NCI-H1417 treated with DMSO at 0.1 percent for 48 hours (cell line): ENCODE measurements around the gene RNU6-9.

Experiments used
- DNase-seq: peaks from one replicate; lab custom pipeline; 2025; lab: John Stamatoyannopoulos, UW

The RNU6-9 gene

DNA sequence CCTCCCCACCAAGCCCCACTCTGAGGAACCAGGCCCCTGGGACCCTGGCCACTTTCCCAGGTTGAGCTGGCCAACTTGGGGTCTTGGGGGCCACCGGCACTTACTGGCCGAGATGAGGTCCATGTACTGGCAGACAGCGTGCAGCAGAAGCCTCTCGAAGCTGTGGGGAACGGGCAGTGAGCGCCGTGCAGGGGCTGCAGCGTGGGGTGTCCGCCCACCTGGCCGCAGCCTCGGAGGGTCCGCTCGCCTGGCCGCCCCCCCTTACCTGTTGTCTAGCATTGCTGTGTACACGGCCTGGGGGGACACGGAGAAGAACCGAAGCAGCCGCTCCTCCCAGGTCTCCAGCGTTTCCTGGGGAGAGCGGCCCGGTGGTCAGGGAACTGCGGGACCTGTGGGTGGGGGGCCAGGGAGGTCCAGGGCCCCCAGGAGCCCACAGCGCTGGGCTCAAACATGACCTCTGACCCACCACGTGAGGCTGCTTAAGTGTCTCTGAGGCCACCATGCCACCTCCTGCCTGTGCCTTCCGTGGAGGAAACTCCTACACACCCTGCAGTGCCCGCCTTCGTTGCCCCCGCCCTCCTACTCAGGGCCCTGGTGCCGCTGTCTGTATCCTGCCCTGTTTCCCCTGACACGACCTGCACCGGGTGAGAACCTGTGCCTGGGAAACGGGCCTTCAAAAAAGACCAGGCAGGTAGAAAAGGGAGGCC, 6.2 kb downstream of the RNU6-9 start:
- DNase-seq: no peak

DNA sequence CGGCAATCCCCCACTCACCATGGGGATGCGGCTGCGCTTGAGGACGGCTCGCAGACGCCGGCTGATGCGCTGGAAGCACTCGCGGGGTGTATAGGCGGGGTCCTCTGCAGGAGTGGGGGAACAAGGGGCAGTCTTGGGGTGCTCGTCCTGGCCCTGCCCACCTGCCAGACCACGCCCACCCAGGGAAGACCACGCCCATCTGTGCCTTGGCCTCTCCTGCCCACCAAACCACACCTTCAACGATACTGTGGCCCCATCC, 6.7 kb downstream of the RNU6-9 start:
- no peak for DNase-seq

GRCh38 chr19:900302-901111, 7.2 kb downstream of the RNU6-9 start:
- no peak for DNase-seq

GRCh38 chr19:901216-902092, 8.2 kb downstream of the RNU6-9 start:
- DNase-seq: no peak

DNA sequence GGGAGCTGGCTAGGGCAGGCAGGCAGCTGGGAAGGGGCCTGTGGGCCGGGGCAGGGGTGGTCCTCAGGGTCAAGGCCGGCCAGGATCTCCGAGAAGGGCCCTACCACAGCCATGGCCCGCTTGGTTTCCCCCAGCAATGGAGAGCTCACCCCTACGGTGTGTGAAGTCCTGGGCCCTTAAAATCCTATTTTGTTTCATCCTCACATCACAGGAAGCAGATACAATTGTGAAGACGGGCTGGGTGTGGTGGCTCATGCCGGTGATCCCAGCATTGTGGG, 8.7 kb downstream of the RNU6-9 start:
- DNase-seq: no peak

DNA sequence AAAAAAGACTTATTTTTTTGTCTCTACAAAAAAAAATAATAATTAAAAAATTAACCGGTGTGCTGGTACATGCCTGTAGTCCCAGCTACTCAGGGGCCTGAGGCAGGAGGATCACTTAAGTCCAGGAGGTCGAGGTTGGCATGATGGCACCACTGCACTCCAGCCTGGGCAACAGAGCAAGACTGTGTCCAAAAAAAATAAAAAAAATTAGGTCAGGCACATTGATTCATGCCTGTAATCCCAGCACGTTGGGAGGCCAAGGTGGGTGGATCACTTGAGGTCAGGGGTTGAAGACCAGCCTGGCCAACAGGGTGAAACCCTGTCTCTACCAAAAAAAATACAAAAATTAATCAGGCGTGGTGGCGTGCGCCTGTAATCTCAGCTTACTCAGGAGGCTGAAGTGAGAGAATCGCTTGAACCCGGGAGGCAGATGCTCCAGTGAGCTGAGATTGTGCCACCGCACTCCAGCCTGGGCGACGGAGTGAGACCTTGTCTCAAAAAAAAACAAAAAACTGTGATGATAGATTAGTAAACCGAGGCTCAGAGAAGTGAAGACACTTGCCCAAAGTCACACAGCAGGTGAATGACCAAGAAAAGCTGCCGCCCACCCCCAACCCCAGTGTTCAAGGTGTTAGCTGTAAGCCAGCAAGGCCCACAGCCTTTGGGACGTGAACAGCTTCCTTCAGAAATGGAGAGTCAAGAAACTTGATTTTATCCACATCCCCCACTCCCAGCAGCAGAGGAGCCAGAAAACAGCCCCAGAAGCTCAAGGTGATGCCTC, 9.4 kb downstream of the RNU6-9 start:
- no peak for DNase-seq

- DNase-seq: peak; percentile 69
Measured at GRCh38 chr19:903266-903797, 10.0 kb downstream of the RNU6-9 start.

DNA sequence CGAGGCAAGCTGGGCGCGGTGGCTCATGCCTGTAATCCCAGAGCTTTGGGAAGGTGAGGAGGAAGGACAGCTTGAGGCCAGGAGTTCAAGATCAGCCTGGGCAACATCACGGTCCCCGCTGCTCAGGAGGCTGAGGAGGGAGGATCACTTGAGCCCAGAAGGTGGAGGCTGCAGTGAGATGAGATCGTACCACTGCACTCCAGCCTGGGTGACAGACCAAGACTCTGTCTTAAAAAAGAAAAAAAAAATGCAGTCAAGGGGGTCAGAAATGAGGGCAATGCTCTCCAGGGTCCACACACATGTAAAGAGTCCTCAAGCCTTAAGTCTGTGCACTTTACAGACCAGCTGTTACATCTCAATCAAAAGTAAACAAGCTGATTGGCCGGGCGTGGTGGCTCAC, 11.3 kb downstream of the RNU6-9 start:
- no peak for DNase-seq

GRCh38 chr19:906480-906879, 13.2 kb downstream of the RNU6-9 start:
- no peak for DNase-seq

DNA sequence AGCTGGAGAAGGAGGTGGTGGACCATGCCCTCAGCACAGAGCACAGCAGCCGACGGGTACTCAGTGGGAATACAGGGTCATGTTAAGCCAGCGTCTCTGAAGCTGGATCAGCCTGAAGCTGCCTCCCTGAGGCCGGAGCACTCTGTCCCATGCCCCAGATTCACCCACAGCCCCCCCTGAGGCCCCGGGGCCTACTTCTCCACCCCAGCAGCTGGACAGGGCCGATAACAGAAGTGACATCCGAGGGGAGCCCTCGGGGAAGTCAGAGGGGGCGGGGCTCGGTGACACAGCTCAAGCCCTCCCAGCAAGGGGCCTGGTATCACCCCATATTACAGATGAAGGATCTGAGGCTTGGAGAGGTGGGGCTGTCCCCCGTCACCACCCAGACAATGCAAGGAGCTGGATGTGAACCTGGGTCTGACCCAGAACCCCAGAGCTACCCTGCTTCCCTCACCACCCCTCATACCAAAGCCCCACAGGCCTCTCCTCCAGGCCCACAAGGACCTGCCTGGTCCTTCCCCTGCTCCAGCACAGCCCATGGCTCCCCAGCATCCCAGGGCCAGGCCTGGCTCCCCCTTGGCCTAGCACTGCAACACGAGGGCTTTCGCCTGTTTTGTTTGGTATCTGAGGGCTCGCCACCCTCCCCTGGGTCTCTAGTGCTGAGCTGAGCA, 14.0 kb downstream of the RNU6-9 start:
- DNase-seq: no peak

DNA sequence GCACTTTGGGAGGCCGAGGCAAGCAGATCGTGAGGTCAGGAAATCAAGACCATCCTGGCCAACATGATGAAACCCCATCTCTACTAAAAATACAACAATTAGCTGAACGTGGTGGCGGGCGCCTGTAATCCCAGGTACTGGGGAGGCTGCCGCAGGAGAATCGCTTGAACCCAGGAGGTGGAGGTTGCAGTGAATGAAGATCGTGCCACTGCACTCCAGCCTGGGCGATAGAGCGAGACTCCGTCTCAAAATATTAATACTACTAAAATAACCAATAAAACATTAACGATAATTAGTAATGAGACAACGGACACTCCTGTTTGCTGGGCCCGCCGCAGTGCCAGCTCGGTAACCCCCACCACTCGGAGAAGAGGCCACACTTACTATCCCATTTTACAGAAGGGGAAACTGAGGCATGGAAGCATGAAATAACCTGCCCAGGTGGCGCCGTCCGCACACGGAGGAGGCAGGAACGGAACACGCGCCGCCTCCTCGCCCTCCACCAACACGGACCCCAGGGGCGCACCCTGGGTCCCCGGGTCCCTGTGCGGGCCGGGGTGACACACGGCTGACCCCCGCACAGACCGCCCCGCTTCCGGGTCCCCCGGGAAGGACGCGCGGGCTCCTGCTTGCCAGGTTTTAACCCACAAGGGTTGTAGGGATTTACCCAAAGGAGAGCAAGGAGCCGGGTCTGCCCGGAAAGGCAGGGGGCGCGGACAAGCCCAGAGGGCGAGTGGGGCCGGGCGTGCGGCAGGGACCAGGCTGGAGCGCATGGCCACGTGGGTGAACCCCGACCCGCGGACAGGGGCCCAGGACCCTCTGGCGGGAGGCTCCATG, 18.1 kb downstream of the RNU6-9 start:
- no peak for DNase-seq

GRCh38 chr19:912181-913079, 19.1 kb downstream of the RNU6-9 start:
- DNase-seq: no peak

DNA sequence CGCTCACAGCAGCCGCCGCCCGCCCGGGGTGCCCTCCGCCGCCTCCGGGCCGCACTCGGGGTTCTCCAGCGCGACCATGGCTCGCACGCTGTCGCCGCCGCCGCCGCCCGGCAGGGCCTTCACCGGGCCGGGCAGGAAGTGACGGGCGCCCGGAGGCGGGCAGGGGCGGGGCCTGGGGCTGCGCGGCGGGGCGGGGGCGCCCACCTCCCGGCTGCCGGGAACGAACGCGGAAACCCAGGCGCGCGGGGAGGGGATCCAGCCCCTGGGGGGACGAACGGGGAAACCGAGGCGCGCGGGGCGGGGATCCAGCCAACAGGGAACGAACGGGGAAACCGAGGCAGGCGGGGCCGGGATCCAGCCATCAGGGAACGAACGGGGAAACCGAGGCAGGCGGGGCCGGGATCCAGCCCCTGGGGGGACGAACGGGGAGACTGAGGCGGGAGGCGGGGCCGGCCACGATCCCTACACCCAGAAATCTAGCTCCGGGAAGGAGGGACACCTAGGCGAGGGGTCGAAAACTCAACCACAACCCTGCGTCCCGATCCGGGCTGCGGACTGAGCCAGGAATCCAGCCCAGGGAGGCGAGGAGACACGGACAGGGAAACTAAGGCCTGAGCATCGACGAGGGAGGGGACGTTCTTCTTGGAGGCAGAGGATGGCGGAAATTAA, 19.9 kb downstream of the RNU6-9 start, which contains the start of gene R3HDM4:
Gene R3HDM4, minus strand, starts transcription at position 140 of the 669 bp plus-strand sequence. Its CDS starts 62 bp downstream, at position 78.
- DNase-seq: no peak

GRCh38 chr19:916645-917322, 23.5 kb downstream of the RNU6-9 start:
- DNase-seq: no peak

GRCh38 chr19:917323-918151, 24.3 kb downstream of the RNU6-9 start, which contains the start of gene KISS1R:
Gene KISS1R, plus strand, starts transcription at chr19:917333. Its CDS starts 170 bp downstream, at chr19:917503.
- no peak for DNase-seq

DNA sequence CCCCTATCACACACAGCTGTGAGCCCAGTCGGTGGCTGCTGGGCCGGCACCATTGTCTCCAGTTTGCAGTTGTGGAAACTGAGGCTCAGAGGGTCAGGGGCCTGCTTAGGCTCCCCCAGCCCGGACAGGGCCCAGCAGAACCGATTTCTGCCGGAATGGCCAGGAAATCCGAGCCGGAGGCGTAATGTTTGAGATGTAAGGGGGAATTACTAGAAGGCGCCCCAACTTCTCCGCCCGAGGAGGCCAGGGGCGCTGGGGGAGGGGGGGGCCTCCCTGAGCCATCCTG, 24.8 kb downstream of the RNU6-9 start:
- no peak for DNase-seq

DNA sequence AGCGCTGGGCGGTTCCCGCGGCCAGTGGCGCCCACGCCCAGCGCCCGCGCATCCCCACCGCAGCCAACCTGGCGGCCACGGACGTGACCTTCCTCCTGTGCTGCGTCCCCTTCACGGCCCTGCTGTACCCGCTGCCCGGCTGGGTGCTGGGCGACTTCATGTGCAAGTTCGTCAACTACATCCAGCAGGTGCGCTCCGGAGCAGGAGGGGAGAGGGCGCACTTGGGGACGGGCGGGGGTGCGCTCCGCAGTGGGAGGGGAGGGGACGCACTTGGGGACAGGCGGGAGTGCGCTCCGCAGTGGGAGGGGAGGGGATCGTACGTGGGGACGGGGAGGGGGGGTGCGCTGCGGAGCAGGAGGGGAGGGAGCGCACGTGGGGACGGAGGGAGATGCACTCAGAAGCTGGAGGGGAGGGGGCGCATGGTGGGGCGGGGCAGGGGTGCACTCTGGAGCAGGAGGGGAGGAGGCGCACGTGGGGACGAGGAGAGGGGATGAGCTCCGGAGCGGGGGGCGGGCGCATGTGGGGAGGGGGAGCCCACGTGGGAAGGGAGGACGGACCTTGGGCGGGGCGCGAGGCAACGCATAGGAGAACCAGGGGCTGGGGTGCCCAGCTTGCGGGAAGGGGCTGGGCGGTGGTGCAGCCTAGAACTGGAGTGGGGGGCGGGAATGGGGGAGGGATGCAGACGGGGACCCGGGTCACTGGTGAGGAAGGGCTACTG, 25.4 kb downstream of the RNU6-9 start:
- DNase-seq: no peak
